Astrocyte (in vitro differentiated cells and primary cell): ENCODE measurements around the gene CDH23. TPM values are rescaled to one million over a fixed set of nuclear protein-coding genes. Genes with fewer than 3 reads are reported as not detected.

Experiments
- DNase-seq: peaks from one replicate; pipeline ENCODE4 v3.0.0-alpha.2; 2010; ENCODE audit warnings: low read depth
- FAIRE-seq: peaks from 2 replicates; lab custom pipeline; 2011; peaks lifted over from hg19 to GRCh38; lab: Jason Lieb, UNC
- H2AFZ ChIP-seq: 2 replicates; pipeline ENCODE4 v1.6.0; 2012; ENCODE audit warnings: low read depth, low read length, inconsistent platforms
- H3K27ac ChIP-seq: 2 replicates; pipeline ENCODE4 v1.5.1; 2011; ENCODE audit warnings: low read depth, low read length, inconsistent platforms
- H3K27me3 ChIP-seq: 2 replicates; pipeline ENCODE4 v1.6.0; 2011; ENCODE audit warnings: low read length, inconsistent platforms; ENCODE audit not compliant: insufficient read depth
- H3K36me3 ChIP-seq: 2 replicates; pipeline ENCODE4 v1.5.1; 2011; ENCODE audit warnings: low read length, inconsistent platforms; ENCODE audit not compliant: insufficient read depth
- H3K4me1 ChIP-seq: 2 replicates; pipeline ENCODE4 v1.5.1; 2011; ENCODE audit warnings: low read length, inconsistent platforms; ENCODE audit not compliant: insufficient read depth
- H3K4me2 ChIP-seq: 2 replicates; pipeline ENCODE4 v1.6.0; 2012; ENCODE audit warnings: low read length, inconsistent platforms
- H3K4me3 ChIP-seq: 2 replicates; pipeline ENCODE4 v1.5.1; 2011; ENCODE audit warnings: low read depth, mild to moderate bottlenecking, low read length, inconsistent platforms; ENCODE audit not compliant: insufficient read depth
- H3K79me2 ChIP-seq: 2 replicates; pipeline ENCODE4 v1.6.0; 2012; ENCODE audit warnings: mild to moderate bottlenecking, low read length, inconsistent platforms; ENCODE audit not compliant: insufficient read depth
- H3K9ac ChIP-seq: 2 replicates; pipeline ENCODE4 v1.6.0; 2012; ENCODE audit warnings: mild to moderate bottlenecking, low read length, inconsistent platforms
- H3K9me3 ChIP-seq: 2 replicates; pipeline ENCODE4 v1.5.1; 2012; ENCODE audit warnings: low read depth, mild to moderate bottlenecking, low read length, inconsistent platforms; ENCODE audit not compliant: insufficient read depth
- H4K20me1 ChIP-seq: 2 replicates; pipeline ENCODE4 v1.6.0; 2012; ENCODE audit warnings: low read length, inconsistent platforms; ENCODE audit not compliant: insufficient read depth
- H3K27ac Mint-ChIP-seq: one replicate; pipeline ENCODE4 v1.8.0; 2021; ENCODE audit warnings: mild to moderate bottlenecking, mixed read lengths; ENCODE audit not compliant: unreplicated experiment
- H3K27me3 Mint-ChIP-seq: one replicate; pipeline ENCODE4 v1.8.0; 2021; ENCODE audit warnings: low read depth, mixed read lengths; ENCODE audit not compliant: unreplicated experiment
- H3K36me3 Mint-ChIP-seq: one replicate; pipeline ENCODE4 v1.8.0; 2021; ENCODE audit warnings: low read depth, mixed read lengths; ENCODE audit not compliant: unreplicated experiment
- H3K4me1 Mint-ChIP-seq: one replicate; pipeline ENCODE4 v1.8.0; 2021; ENCODE audit warnings: low read depth, mixed read lengths; ENCODE audit not compliant: unreplicated experiment
- H3K4me3 Mint-ChIP-seq: one replicate; pipeline ENCODE4 v1.8.0; 2021; ENCODE audit warnings: mild to moderate bottlenecking, moderate library complexity, mixed read lengths; ENCODE audit not compliant: unreplicated experiment
- H3K9me3 Mint-ChIP-seq: one replicate; pipeline ENCODE4 v1.8.0; 2021; ENCODE audit warnings: mild to moderate bottlenecking, mixed read lengths; ENCODE audit not compliant: unreplicated experiment
- EZH2 ChIP-seq: IDR thresholded peaks from 2 replicates; pipeline ENCODE4 v1.6.1; 2012; ENCODE audit warnings: mild to moderate bottlenecking, low read length, inconsistent platforms; ENCODE audit not compliant: insufficient read depth
- total RNA-seq: library from RNA; stranded (reverse); gene quantifications from 2 replicates; pipeline ENCODE4 v1.2.1, GENCODE V29; 2021
- TF ChIP-seq, protein P1 (sequence below): IDR thresholded peaks from 2 replicates; pipeline ENCODE4 v1.5.1; 2011; ENCODE audit warnings: low read depth, mild to moderate bottlenecking, inconsistent platforms, low read length, moderate library complexity; ENCODE audit not compliant: insufficient read depth

CDH23 gene
- total RNA-seq, 1 donor from 2014 or later, result not detected

DNA sequence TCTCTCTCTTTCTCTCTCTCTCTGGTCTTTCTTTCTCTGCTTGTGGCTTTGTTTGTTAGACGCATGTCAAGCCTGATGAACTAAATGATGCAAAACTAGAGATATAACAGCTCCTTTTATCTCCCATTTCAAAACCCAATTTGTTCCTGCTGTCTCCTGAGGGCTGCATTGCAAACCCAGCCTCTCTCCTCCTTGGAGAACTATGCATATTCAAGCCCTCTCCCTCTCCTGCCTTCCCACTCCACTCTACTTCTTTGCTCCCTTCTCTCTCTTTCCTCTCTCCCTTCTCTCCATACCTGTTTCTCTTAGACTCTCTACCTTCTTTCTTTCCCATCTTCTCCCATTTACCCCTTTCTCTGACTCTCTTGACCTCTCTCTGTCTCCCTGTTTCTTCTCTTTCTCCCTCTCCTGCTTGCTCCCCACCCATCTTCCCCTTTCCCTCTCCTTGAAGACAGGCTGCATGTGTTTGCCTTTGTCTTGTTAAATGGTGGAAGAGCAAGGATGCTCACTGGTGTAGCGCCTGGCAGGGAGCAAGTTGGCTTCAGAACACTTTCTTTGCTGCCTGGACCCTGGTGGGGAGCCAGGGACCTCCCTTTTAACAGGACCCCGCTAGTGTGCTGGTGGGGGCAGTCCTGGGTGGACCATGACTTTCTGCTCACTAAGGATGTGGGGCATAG is 142.9 kb downstream of the CDH23 start:
- Histone ChIP-seq H3K9me3 (no peaks in the 10 kb centered on the region), H3K9ac (no peak overlapping the region), H3K27me3 (peaks cover 3% of the 10 kb centered on the region), H3K4me2 (no peak overlapping the region), H3K79me2 (no peaks in the 10 kb centered on the region), H3K36me3 (no peaks in the 10 kb centered on the region), H3K27ac (no peak overlapping the region), H3K4me1 (peaks cover 9% of the 10 kb centered on the region), H2AFZ (no peak overlapping the region), H4K20me1 (no peaks in the 10 kb centered on the region), H3K4me3 (no peak overlapping the region)
- no peak for FAIRE-seq
- TF ChIP-seq EZH2, result no peak
- TF ChIP-seq, protein P1, sequence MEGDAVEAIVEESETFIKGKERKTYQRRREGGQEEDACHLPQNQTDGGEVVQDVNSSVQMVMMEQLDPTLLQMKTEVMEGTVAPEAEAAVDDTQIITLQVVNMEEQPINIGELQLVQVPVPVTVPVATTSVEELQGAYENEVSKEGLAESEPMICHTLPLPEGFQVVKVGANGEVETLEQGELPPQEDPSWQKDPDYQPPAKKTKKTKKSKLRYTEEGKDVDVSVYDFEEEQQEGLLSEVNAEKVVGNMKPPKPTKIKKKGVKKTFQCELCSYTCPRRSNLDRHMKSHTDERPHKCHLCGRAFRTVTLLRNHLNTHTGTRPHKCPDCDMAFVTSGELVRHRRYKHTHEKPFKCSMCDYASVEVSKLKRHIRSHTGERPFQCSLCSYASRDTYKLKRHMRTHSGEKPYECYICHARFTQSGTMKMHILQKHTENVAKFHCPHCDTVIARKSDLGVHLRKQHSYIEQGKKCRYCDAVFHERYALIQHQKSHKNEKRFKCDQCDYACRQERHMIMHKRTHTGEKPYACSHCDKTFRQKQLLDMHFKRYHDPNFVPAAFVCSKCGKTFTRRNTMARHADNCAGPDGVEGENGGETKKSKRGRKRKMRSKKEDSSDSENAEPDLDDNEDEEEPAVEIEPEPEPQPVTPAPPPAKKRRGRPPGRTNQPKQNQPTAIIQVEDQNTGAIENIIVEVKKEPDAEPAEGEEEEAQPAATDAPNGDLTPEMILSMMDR, result no peak
- Mint-ChIP-seq H3K9me3 (no peaks in the 10 kb centered on the region), H3K4me3 (no peak overlapping the region), H3K27ac (no peak overlapping the region), H3K27me3 (peaks cover 61% of the 10 kb centered on the region), H3K4me1 (peaks cover 10% of the 10 kb centered on the region), H3K36me3 (no peaks in the 10 kb centered on the region)
- no peak for DNase-seq

DNA sequence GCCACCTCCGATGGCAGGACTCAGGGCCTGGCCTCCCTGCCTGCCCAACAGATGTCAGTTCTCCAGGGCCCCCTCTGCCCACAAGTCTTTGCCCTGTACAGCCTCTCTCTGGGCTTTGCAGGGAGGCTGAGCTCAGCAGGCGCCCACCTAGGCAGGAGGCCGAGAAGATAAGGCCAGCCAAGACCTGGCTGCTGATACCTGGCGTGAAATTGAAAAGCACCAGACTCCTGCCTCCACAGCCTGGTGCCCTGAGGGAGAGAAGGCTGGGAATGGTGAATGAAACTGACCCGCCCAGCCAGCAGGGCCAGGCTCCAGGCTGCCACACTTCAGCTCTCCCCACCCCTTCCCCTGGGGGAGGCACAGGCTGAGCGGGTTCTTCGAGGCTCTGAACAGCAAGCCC is 145.8 kb downstream of the CDH23 start:
- no peaks in the 10 kb centered on the region for H3K79me2 ChIP-seq
- H3K4me2 ChIP-seq, result no peak overlapping the region
- no peak for FAIRE-seq
- H3K9me3 ChIP-seq, result no peaks in the 10 kb centered on the region
- H3K4me1 ChIP-seq, result no peaks in the 10 kb centered on the region
- H4K20me1 ChIP-seq, result no peaks in the 10 kb centered on the region
- Mint-ChIP-seq H3K9me3 (no peaks in the 10 kb centered on the region), H3K36me3 (no peaks in the 10 kb centered on the region), H3K27me3 (peaks cover 49% of the 10 kb centered on the region), H3K27ac (no peak overlapping the region), H3K4me1 (peaks cover 4% of the 10 kb centered on the region), H3K4me3 (no peak overlapping the region)
- no peaks in the 10 kb centered on the region for H3K36me3 ChIP-seq
- TF ChIP-seq, protein P1, result no peak
- no peak for TF ChIP-seq EZH2
- H3K27me3 ChIP-seq, result peaks cover 9% of the 10 kb centered on the region
- DNase-seq, result no peak
- H3K27ac ChIP-seq, result no peak overlapping the region
- no peak overlapping the region for H3K4me3 ChIP-seq
- H3K9ac ChIP-seq, result no peak overlapping the region
- H2AFZ ChIP-seq, result no peak overlapping the region

DNA sequence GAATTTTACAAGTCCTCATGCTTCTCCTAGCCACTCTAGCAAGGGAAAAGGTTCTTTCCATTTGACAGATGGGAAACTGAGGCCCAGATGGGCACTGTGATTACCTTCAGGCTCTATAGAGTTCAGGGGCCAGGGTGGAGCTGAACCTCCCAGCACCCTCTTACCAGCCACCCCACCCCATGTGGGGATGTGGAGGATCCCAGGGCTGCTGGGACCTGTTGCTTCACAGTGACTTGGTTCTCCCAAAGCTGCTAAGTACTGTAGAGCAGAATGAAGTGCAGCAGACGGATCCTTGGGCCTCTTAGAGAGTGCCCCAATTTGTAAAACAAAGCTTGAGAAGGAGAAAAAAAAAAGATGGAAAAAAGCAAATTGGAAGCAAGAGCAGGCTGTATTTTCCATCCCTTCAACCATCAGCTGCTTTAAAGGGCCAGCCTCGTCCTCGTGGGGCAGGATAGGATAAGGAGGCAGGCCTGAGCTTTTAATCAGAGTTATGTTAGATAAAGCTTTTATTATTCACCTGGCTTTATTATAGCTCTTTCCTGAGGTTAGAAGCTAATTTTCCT is 147.0 kb downstream of the CDH23 start:
- Histone ChIP-seq H3K79me2 (no peaks in the 10 kb centered on the region), H3K4me3 (no peak overlapping the region), H3K9ac (no peak overlapping the region), H3K36me3 (no peaks in the 10 kb centered on the region), H3K4me2 (no peak overlapping the region), H3K4me1 (peaks cover 8% of the 10 kb centered on the region), H2AFZ (no peak overlapping the region), H3K27me3 (peaks cover 8% of the 10 kb centered on the region), H3K9me3 (no peaks in the 10 kb centered on the region), H3K27ac (no peak overlapping the region), H4K20me1 (no peaks in the 10 kb centered on the region)
- TF ChIP-seq EZH2, result no peak
- TF ChIP-seq, protein P1, result no peak
- Mint-ChIP-seq H3K4me1 (peaks cover 4% of the 10 kb centered on the region), H3K27me3 (peaks cover 40% of the 10 kb centered on the region), H3K9me3 (no peaks in the 10 kb centered on the region), H3K4me3 (no peak overlapping the region), H3K36me3 (no peaks in the 10 kb centered on the region), H3K27ac (no peak overlapping the region)
- FAIRE-seq (no peak), DNase-seq (no peak)
